Measurements from ENCODE around the gene FBLN1.

The FBLN1 gene

GRCh38 chr22:45608763-45609180, 106.1 kb downstream of the FBLN1 start:
- no peak for TF ChIP-seq CTCF (IDR thresholded peaks at IDR 0.05)
- no peak overlapping the region for H3K4me3 ChIP-seq (ENCODE audit: low read depth in 1 of 2, low read length in 1 of 2)
- no peaks in the 10 kb centered on the region for H3K36me3 ChIP-seq
- peaks cover 9% of the 10 kb centered on the region for H3K27me3 ChIP-seq
- H3K4me1 ChIP-seq (ENCODE audit: control insufficient read depth in 1 of 2, insufficient read depth in 1 of 2, low read depth in 1 of 2, low read length in 1 of 2), result peaks cover 0 to 3% of the 10 kb centered on the region in 2 experiments
- H3K9me3 ChIP-seq, result no peaks in the 10 kb centered on the region
- no peak overlapping the region for H3K27ac ChIP-seq

- Histone ChIP-seq H3K36me3 (no peaks in the 10 kb centered on the region), H3K9me3 (no peaks in the 10 kb centered on the region), H3K4me1 (ENCODE audit: control insufficient read depth in 1 of 2, insufficient read depth in 1 of 2, low read depth in 1 of 2, low read length in 1 of 2) (no peaks in the 10 kb centered on the region), H3K27ac (no peak overlapping the region), H3K4me3 (ENCODE audit: low read depth in 1 of 2, low read length in 1 of 2) (no peak overlapping the region), H3K27me3 (peaks cover 9% of the 10 kb centered on the region)
- TF ChIP-seq CTCF (IDR thresholded peaks at IDR 0.05), result no peak
Measured at GRCh38 chr22:45612451-45612901, 109.8 kb downstream of the FBLN1 start.

GRCh38 chr22:45612940-45613339, 110.3 kb downstream of the FBLN1 start:
- Histone ChIP-seq H3K4me1 (ENCODE audit: control insufficient read depth in 1 of 2, insufficient read depth in 1 of 2, low read depth in 1 of 2, low read length in 1 of 2) (no peaks in the 10 kb centered on the region), H3K36me3 (no peaks in the 10 kb centered on the region), H3K27ac (no peak overlapping the region), H3K27me3 (peaks cover 9% of the 10 kb centered on the region), H3K9me3 (no peaks in the 10 kb centered on the region), H3K4me3 (ENCODE audit: low read depth in 1 of 2, low read length in 1 of 2) (no peak overlapping the region)
- TF ChIP-seq CTCF (IDR thresholded peaks at IDR 0.05), result no peak

GRCh38 chr22:45615364-45615763, 112.7 kb downstream of the FBLN1 start:
- Histone ChIP-seq H3K36me3 (no peaks in the 10 kb centered on the region), H3K27ac (no peak overlapping the region), H3K4me3 (ENCODE audit: low read depth in 1 of 2, low read length in 1 of 2) (no peak overlapping the region), H3K9me3 (no peaks in the 10 kb centered on the region), H3K4me1 (ENCODE audit: control insufficient read depth in 1 of 2, insufficient read depth in 1 of 2, low read depth in 1 of 2, low read length in 1 of 2) (no peaks in the 10 kb centered on the region), H3K27me3 (peaks cover 9% of the 10 kb centered on the region)
- TF ChIP-seq CTCF (IDR thresholded peaks at IDR 0.05), result no peak

GRCh38 chr22:45616432-45616831, 113.7 kb downstream of the FBLN1 start:
- Histone ChIP-seq H3K4me3 (ENCODE audit: low read depth in 1 of 2, low read length in 1 of 2) (no peak overlapping the region), H3K4me1 (ENCODE audit: control insufficient read depth in 1 of 2, insufficient read depth in 1 of 2, low read depth in 1 of 2, low read length in 1 of 2) (no peaks in the 10 kb centered on the region), H3K27me3 (peaks cover 9% of the 10 kb centered on the region), H3K27ac (no peak overlapping the region), H3K36me3 (no peaks in the 10 kb centered on the region), H3K9me3 (no peaks in the 10 kb centered on the region)
- no peak for TF ChIP-seq CTCF (IDR thresholded peaks at IDR 0.05)

- TF ChIP-seq CTCF (IDR thresholded peaks at IDR 0.05), result no peak
- Histone ChIP-seq H3K9me3 (no peaks in the 10 kb centered on the region), H3K36me3 (no peaks in the 10 kb centered on the region), H3K27ac (no peak overlapping the region), H3K4me1 (ENCODE audit: control insufficient read depth in 1 of 2, insufficient read depth in 1 of 2, low read depth in 1 of 2, low read length in 1 of 2) (no peaks in the 10 kb centered on the region), H3K27me3 (peaks cover 2% of the 10 kb centered on the region), H3K4me3 (ENCODE audit: low read depth in 1 of 2, low read length in 1 of 2) (no peak overlapping the region)
Measured at GRCh38 chr22:45617948-45618347, 115.3 kb downstream of the FBLN1 start.

Data from neutrophil (primary cell).